ENCODE data around the gene CYB561. TPM values are rescaled to one million over a fixed set of nuclear protein-coding genes. Genes with fewer than 3 reads are reported as not detected.

CYB561 gene
- total and polyA plus RNA-seq, 2 of the 4 experiments (the other 2 are of a cell fraction): 2.5 to 3.0 TPM

DNA sequence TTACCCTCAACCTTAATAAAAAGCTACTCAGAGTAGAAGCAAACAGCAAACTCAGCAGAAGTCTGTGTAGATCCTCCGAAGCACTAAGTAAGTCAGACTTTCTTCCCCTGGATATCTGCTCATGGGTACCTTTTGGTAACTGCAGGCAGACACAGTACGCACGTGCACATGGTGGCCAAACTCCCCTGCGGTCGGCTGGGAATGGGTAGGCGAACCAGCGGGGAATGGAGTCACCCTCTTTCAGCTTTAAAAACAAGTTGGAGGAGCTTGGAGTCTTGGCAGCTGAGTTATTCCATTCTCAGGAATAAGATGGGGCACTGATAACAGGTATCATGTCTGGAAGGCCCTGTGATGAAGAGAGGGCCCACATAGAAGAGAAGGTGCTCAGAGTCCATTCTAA is 16.3 kb downstream of the CYB561 start:
- H2AK5ac ChIP-seq (ENCODE audit: low read depth, low read length): no peak overlapping the region
- no peak overlapping the region for H2BK5ac ChIP-seq (ENCODE audit: low read depth, low read length, poor library complexity, severe bottlenecking)
- H3K79me1 ChIP-seq (ENCODE audit: low read depth in 1 of 2, low read length in 2 of 2): peaks cover 0 to 9% of the 10 kb centered on the region in 2 experiments; a peak in 1 of 4 replicates
- H2AFZ ChIP-seq (replicated peaks; ENCODE audit: low read length, poor library complexity): no peak overlapping the region
- 89% methylated on average over 3 of the region's 7 CpGs; no CpG with 5 or more reads in 1 of the 2 experiments for WGBS, 2 experiments (ENCODE audit: extremely low coverage in 2 of 2, insufficient read length in 1 of 2)
- no peak overlapping the region for H2BK20ac ChIP-seq (ENCODE audit: low read depth, low read length)
- H4K91ac ChIP-seq (ENCODE audit: insufficient read depth, low read depth, low read length): no peak overlapping the region
- in situ Hi-C loops (cut with MboI; ENCODE audit: low sequenced_read_pairs) (no loop called here), intact Hi-C loops (cut with micrococcal nuclease) (loop anchor here (5.0 kb wide), 1 partner anchor 268 kb away; no protein-coding TSS in a partner anchor), dilution Hi-C loops (cut with HindIII; ENCODE audit: low sequenced_read_pairs, unreplicated experiment) (no loop called here)
- H3K4me3 ChIP-seq (ENCODE audit: insufficient read depth, low read depth, low read length): no peak overlapping the region
- ATAC-seq (ENCODE audit: low read depth) (no peak), DNase-seq (no peak)
- no peak overlapping the region for H3K18ac ChIP-seq (ENCODE audit: low read depth, low read length)
- no peak overlapping the region for H3K9ac ChIP-seq (ENCODE audit: low read depth, low read length)
- H3K56ac ChIP-seq (ENCODE audit: extremely low read depth, insufficient read depth, low read length): no peak overlapping the region
- H3K9me3 ChIP-seq (ENCODE audit: control insufficient read depth, insufficient read depth, low read length): no peaks in the 10 kb centered on the region
- H3K14ac ChIP-seq (replicated peaks; ENCODE audit: low read depth, low read length): no peak overlapping the region
- no peak overlapping the region for H3K27ac ChIP-seq (ENCODE audit: insufficient read depth, low read length)
- peaks cover 18% of the 10 kb centered on the region for H3K9me1 ChIP-seq (ENCODE audit: insufficient read depth, low read length)
- no peak overlapping the region for H2AK9ac ChIP-seq (replicated peaks; ENCODE audit: low read depth, low read length, poor library complexity)
- peaks cover 8% of the 10 kb centered on the region; the same call in 1 of the 2 replicates for H3K36me3 ChIP-seq (ENCODE audit: control insufficient read depth, insufficient read depth, low read length)
- no peak overlapping the region for H3K4me2 ChIP-seq (ENCODE audit: low read depth, low read length)
- no peak for TF ChIP-seq MXI1 (IDR thresholded peaks at IDR 0.05; ENCODE audit: borderline replicate concordance, low read depth, low read length)
- TF ChIP-seq, protein P1, sequence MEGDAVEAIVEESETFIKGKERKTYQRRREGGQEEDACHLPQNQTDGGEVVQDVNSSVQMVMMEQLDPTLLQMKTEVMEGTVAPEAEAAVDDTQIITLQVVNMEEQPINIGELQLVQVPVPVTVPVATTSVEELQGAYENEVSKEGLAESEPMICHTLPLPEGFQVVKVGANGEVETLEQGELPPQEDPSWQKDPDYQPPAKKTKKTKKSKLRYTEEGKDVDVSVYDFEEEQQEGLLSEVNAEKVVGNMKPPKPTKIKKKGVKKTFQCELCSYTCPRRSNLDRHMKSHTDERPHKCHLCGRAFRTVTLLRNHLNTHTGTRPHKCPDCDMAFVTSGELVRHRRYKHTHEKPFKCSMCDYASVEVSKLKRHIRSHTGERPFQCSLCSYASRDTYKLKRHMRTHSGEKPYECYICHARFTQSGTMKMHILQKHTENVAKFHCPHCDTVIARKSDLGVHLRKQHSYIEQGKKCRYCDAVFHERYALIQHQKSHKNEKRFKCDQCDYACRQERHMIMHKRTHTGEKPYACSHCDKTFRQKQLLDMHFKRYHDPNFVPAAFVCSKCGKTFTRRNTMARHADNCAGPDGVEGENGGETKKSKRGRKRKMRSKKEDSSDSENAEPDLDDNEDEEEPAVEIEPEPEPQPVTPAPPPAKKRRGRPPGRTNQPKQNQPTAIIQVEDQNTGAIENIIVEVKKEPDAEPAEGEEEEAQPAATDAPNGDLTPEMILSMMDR (conservative IDR thresholded peaks at IDR 0.05; ENCODE audit: low read depth, low read length): no peak
- TF ChIP-seq MAFK (IDR thresholded peaks at IDR 0.05; ENCODE audit: low read depth, low read length): no peak
- no peak for TF ChIP-seq NFE2L2 (IDR thresholded peaks at IDR 0.05; ENCODE audit: low read depth, low read length)
- no peak for TF ChIP-seq POLR2A (IDR thresholded peaks at IDR 0.05; ENCODE audit: low read depth, low read length)
- TF ChIP-seq CHD1 (IDR thresholded peaks at IDR 0.05; ENCODE audit: low read depth, low read length): no peak
- TF ChIP-seq FOS (IDR thresholded peaks at IDR 0.05; ENCODE audit: low read depth, low read length): no peak
- TF ChIP-seq RFX5 (IDR thresholded peaks at IDR 0.05; ENCODE audit: low read depth, low read length): no peak
- no peak for TF ChIP-seq MAZ (IDR thresholded peaks at IDR 0.05; ENCODE audit: borderline replicate concordance, low read depth, low read length)
- TF ChIP-seq RCOR1 (IDR thresholded peaks at IDR 0.05; ENCODE audit: insufficient replicate concordance, low read length): no peak
- H3K4ac ChIP-seq (ENCODE audit: low read depth, low read length): no peak overlapping the region
- no peak overlapping the region for H4K8ac ChIP-seq (ENCODE audit: low read depth in 2 of 2, low read length in 2 of 2)
- no peaks in the 10 kb centered on the region for H3K27me3 ChIP-seq (ENCODE audit: control insufficient read depth, insufficient read depth, low read length)
- H3K4me1 ChIP-seq (ENCODE audit: control insufficient read depth, insufficient read depth, low read length): peaks cover 28% of the 10 kb centered on the region
- ChIA-PET POLR2A (ENCODE audit: unreplicated experiment) (no interaction called here), CTCF (no interaction called here)
- no peak overlapping the region for H2BK15ac ChIP-seq (ENCODE audit: low read depth, low read length)
- no peak overlapping the region for H3K23ac ChIP-seq (ENCODE audit: low read depth, low read length)
- peaks cover 4% of the 10 kb centered on the region; the same call in 1 of the 2 replicates for H4K20me1 ChIP-seq (ENCODE audit: insufficient read depth, low read length)
- no peak overlapping the region for H2BK120ac ChIP-seq (ENCODE audit: low read depth, low read length)
- no peak overlapping the region for H4K5ac ChIP-seq (ENCODE audit: low read depth, low read length)
- BruUV-seq (replicated peaks): no TSS peak

Measured in IMR-90 (cell line).